CD4-positive, alpha-beta T cell (primary cell): ENCODE results near the gene HMCN2. TPM values are rescaled to one million over a fixed set of nuclear protein-coding genes. Genes with fewer than 3 reads are reported as not detected.

Experiments used
- ATAC-seq: fragments of 200-7000 bp; cut with Tn5 transposase; one replicate; pipeline ENCODE4 v1.10.0; 2022; ENCODE audit warnings: mild to moderate bottlenecking; ENCODE audit not compliant: poor library complexity
- CTCF ChIA-PET: fragments of 350-600 bp; sonication (Branson Sonifier 250); formaldehyde crosslinking; loops from one replicate; lab custom pipeline; 2021; ENCODE audit warnings: antibody characterized with exemption, inconsistent platforms; lab: Charles Lee
- POLR2A ChIA-PET: fragments of 350-600 bp; sonication (Branson Sonifier 250); formaldehyde crosslinking; loops from one replicate; lab custom pipeline; 2021; ENCODE audit warnings: antibody characterized with exemption, inconsistent platforms; lab: Charles Lee
- DNase-seq, 14 experiments: peaks; one replicate each; pipeline ENCODE4 v3.0.0-alpha.2; 2013 to 2020; ENCODE audit warnings: mixed read lengths in 2 of 14
- H3K27ac ChIP-seq, 2 donors: one replicate each; pipeline versions ENCODE4 v1.5.1 to v1.7.0; 2013; ENCODE audit warnings: low read length in 2 of 2, low read depth in 1 of 2, mild to moderate bottlenecking in 1 of 2
- H3K27me3 ChIP-seq, 2 experiments: 1 replicate in 1 of 2; 2 replicates in 1 of 2; pipeline versions ENCODE4 v1.6.1 to v1.7.0; 2013; ENCODE audit warnings: low read length in 2 of 2, control low read depth in 1 of 2, mild to moderate bottlenecking in 1 of 2, moderate library complexity in 1 of 2; ENCODE audit not compliant: insufficient read depth in 2 of 2, control insufficient read depth in 1 of 2
- H3K36me3 ChIP-seq: one replicate; pipeline ENCODE4 v1.6.1; 2013; ENCODE audit warnings: low read length, control low read depth; ENCODE audit not compliant: insufficient read depth
- H3K4me1 ChIP-seq: one replicate; pipeline ENCODE4 v1.6.1; 2013; ENCODE audit warnings: low read length, control low read depth; ENCODE audit not compliant: insufficient read depth
- H3K4me3 ChIP-seq: one replicate; pipeline ENCODE4 v1.5.1; 2013; ENCODE audit warnings: mild to moderate bottlenecking, low read length, moderate library complexity
- H3K9me3 ChIP-seq, 2 experiments: 1 replicate in 1 of 2; 2 replicates in 1 of 2; pipeline versions ENCODE4 v1.6.1 to v1.7.0; 2013; ENCODE audit warnings: low read length in 2 of 2, mild to moderate bottlenecking in 2 of 2, control low read depth in 1 of 2, moderate library complexity in 1 of 2; ENCODE audit not compliant: control insufficient read depth in 1 of 2, insufficient read depth in 1 of 2
- H3K27ac Mint-ChIP-seq: one replicate; pipeline ENCODE4 v1.8.0; 2020; ENCODE audit warnings: mixed read lengths
- H3K27me3 Mint-ChIP-seq: one replicate; pipeline ENCODE4 v1.8.0; 2021; ENCODE audit warnings: mixed read lengths
- H3K36me3 Mint-ChIP-seq: one replicate; pipeline ENCODE4 v1.8.0; 2021; ENCODE audit warnings: low read depth, mixed read lengths
- H3K4me1 Mint-ChIP-seq: one replicate; pipeline ENCODE4 v1.8.0; 2021; ENCODE audit warnings: low read depth, mixed read lengths
- H3K4me3 Mint-ChIP-seq: one replicate; pipeline ENCODE4 v1.8.0; 2020; ENCODE audit warnings: mild to moderate bottlenecking, mixed read lengths
- H3K9me3 Mint-ChIP-seq: one replicate; pipeline ENCODE4 v1.8.0; 2020; ENCODE audit warnings: mixed read lengths
- CTCF ChIP-seq: fragments of 200-600 bp; IDR thresholded peaks from one replicate; pipeline ENCODE4 v1.8.0; 2022; ENCODE audit warnings: antibody characterized with exemption, mild to moderate bottlenecking
- intact Hi-C, 2 experiments: fragments of 100-400 bp; cut with DNase I in 1 of 2; cut with micrococcal nuclease in 1 of 2; formaldehyde crosslinking; loops; one replicate each; pipeline versions ENCODE4 v1.15.1 to v1.9.0; 2023 to 2025; cut with DNase I, micrococcal nuclease
- total RNA-seq, 174 experiments: library from RNA in 2 of 174; stranded (reverse) in 2 of 174; gene quantifications; one replicate each; pipeline ENCODE4 v1.2.3 and lab custom pipeline; 2021 to 2026

The HMCN2 gene
- total RNA-seq, 2 experiments from 2014 or later = not detected

- no peaks in the 10 kb centered on the region for H3K9me3 Mint-ChIP-seq
- no peaks in the 10 kb centered on the region for H3K36me3 Mint-ChIP-seq
- H3K27me3 ChIP-seq = no peaks in the 10 kb centered on the region
- ChIA-PET POLR2A (no interaction called here), CTCF (no interaction called here)
- H3K4me1 ChIP-seq = no peaks in the 10 kb centered on the region
- H3K27me3 Mint-ChIP-seq = no peaks in the 10 kb centered on the region
- intact Hi-C loops = no loop called here
- DNase-seq = no peak
- H3K27ac ChIP-seq = no peak overlapping the region
- no peaks in the 10 kb centered on the region for H3K36me3 ChIP-seq
- no peak overlapping the region for H3K4me3 Mint-ChIP-seq
- no peak for TF ChIP-seq CTCF
- ATAC-seq = no peak
- no peaks in the 10 kb centered on the region for H3K9me3 ChIP-seq
- H3K4me1 Mint-ChIP-seq = no peaks in the 10 kb centered on the region
- no peak overlapping the region for H3K4me3 ChIP-seq
- no peak overlapping the region for H3K27ac Mint-ChIP-seq
Measured at GRCh38 chr9:130408669-130409068, 143.1 kb downstream of the HMCN2 start.

GRCh38 chr9:130409246-130409645, 143.7 kb downstream of the HMCN2 start:
- DNase-seq = no peak
- TF ChIP-seq CTCF = no peak
- H3K9me3 ChIP-seq = no peaks in the 10 kb centered on the region
- Mint-ChIP-seq H3K4me1 (no peaks in the 10 kb centered on the region), H3K36me3 (no peaks in the 10 kb centered on the region), H3K9me3 (no peaks in the 10 kb centered on the region), H3K27ac (no peak overlapping the region), H3K27me3 (no peaks in the 10 kb centered on the region), H3K4me3 (no peak overlapping the region)
- H3K27ac ChIP-seq = no peak overlapping the region
- ChIA-PET POLR2A (no interaction called here), CTCF (no interaction called here)
- H3K4me1 ChIP-seq = no peaks in the 10 kb centered on the region
- ATAC-seq = no peak
- intact Hi-C loops = no loop called here
- no peak overlapping the region for H3K4me3 ChIP-seq
- no peaks in the 10 kb centered on the region for H3K27me3 ChIP-seq
- H3K36me3 ChIP-seq = no peaks in the 10 kb centered on the region

- Mint-ChIP-seq H3K4me3 (no peak overlapping the region), H3K27me3 (no peaks in the 10 kb centered on the region), H3K4me1 (no peaks in the 10 kb centered on the region), H3K27ac (no peak overlapping the region), H3K9me3 (no peaks in the 10 kb centered on the region), H3K36me3 (no peaks in the 10 kb centered on the region)
- Histone ChIP-seq H3K27ac (no peak overlapping the region), H3K27me3 (no peaks in the 10 kb centered on the region), H3K36me3 (no peaks in the 10 kb centered on the region), H3K9me3 (no peaks in the 10 kb centered on the region), H3K4me3 (no peak overlapping the region), H3K4me1 (no peaks in the 10 kb centered on the region)
- DNase-seq = no peak
- TF ChIP-seq CTCF = no peak
- intact Hi-C loops = no loop called here
- ATAC-seq = no peak
- ChIA-PET POLR2A (no interaction called here), CTCF (no interaction called here)
Measured at GRCh38 chr9:130410443-130410842, 144.9 kb downstream of the HMCN2 start.
